Fibroblast of the aortic adventitia (primary cell): ENCODE measurements around the gene CSMD2. TPM values are rescaled to one million over a fixed set of nuclear protein-coding genes. Genes with fewer than 3 reads are reported as not detected.

Experiments used
- DNase-seq: peaks from one replicate; pipeline ENCODE4 v3.0.0-alpha.2; 2010; ENCODE audit warnings: low read depth
- H3K4me3 ChIP-seq: 2 replicates; pipeline ENCODE4 v1.5.1; 2011; ENCODE audit warnings: low read depth, mild to moderate bottlenecking, control low read depth, low read length, moderate library complexity
- total RNA-seq: library from RNA; depleted of rRNA; stranded (reverse); fragments of >200 nt; gene quantifications from 2 replicates; pipeline ENCODE4 v1.2.3, GENCODE V29; 2012; ENCODE audit warnings: low replicate concordance
- TF ChIP-seq, protein P1 (sequence below): IDR thresholded peaks from 2 replicates; pipeline ENCODE4 v1.5.1; 2011; ENCODE audit warnings: mild to moderate bottlenecking, low read length, control low read depth, inconsistent platforms; ENCODE audit not compliant: insufficient read depth

CSMD2 gene
- total RNA-seq, 1 donor, result 6.6 TPM

DNA sequence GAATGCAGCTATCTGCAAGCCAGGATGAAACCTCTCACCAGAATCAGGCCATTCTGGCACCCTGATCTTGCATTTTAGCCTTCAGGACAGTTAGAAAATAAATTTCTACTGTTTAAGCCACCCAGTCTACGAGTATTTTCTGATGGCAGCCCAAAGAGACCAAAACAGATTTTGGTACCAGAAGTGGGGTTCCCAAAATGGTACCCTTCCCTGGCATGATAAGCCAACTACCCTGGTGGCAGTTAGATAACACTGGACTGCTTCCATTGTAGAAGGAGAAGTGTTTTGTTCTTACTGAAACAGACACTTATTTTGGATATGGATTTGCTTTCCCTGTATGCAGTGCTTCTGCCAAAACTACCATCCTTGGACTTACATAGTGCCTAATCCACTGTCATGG is 115.0 kb downstream of the CSMD2 start:
- DNase-seq, result no peak
- H3K4me3 ChIP-seq, result no peak overlapping the region
- TF ChIP-seq, protein P1, sequence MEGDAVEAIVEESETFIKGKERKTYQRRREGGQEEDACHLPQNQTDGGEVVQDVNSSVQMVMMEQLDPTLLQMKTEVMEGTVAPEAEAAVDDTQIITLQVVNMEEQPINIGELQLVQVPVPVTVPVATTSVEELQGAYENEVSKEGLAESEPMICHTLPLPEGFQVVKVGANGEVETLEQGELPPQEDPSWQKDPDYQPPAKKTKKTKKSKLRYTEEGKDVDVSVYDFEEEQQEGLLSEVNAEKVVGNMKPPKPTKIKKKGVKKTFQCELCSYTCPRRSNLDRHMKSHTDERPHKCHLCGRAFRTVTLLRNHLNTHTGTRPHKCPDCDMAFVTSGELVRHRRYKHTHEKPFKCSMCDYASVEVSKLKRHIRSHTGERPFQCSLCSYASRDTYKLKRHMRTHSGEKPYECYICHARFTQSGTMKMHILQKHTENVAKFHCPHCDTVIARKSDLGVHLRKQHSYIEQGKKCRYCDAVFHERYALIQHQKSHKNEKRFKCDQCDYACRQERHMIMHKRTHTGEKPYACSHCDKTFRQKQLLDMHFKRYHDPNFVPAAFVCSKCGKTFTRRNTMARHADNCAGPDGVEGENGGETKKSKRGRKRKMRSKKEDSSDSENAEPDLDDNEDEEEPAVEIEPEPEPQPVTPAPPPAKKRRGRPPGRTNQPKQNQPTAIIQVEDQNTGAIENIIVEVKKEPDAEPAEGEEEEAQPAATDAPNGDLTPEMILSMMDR, result no peak

- DNase-seq, result no peak
- no peak overlapping the region for H3K4me3 ChIP-seq
- TF ChIP-seq, protein P1, result no peak
Measured at GRCh38 chr1:34049477-34049876, 115.6 kb downstream of the CSMD2 start.

DNA sequence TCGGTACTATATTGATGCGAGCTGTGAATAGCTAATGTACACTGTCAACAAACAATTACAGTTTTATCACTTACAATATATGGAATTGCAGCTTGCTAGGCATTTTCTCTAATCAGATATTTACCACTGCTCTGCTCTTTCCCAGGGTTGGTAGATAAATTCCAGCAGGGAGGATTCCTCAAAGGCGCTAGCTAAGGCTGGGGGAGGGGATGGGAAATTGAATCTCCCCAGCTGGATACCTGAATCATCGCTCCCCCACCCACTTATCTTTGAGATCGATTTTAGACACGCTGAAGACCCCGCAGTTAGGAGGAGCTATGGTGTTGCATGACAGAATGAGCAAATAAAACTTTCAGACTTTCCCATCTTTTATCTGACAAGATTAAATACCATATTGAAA is 127.2 kb downstream of the CSMD2 start:
- TF ChIP-seq, protein P1, result no peak
- H3K4me3 ChIP-seq, result no peak overlapping the region
- DNase-seq, result no peak

GRCh38 chr1:34037109-34037508 is 127.9 kb downstream of the CSMD2 start:
- DNase-seq, result no peak
- TF ChIP-seq, protein P1, result no peak
- no peak overlapping the region for H3K4me3 ChIP-seq

DNA sequence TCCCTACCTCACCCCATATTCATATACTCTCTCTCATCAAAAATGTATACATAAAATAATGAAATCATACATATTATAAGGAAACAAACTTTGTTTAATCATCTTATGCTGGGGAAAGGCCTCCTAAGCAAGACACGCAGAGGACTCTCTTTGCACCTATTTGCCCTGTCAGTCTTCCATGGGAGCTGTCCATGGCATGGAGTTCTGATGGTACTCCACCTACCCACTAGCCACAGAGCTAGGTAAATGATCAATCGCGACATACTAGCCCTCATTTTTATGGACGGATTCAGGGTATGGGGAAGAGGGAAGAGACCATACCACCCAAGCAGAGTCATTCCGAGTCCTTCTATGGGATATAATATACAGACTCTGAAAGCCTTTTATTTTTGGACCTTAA is 131.0 kb downstream of the CSMD2 start:
- TF ChIP-seq, protein P1, result no peak
- no peak for DNase-seq
- H3K4me3 ChIP-seq, result no peak overlapping the region

DNA sequence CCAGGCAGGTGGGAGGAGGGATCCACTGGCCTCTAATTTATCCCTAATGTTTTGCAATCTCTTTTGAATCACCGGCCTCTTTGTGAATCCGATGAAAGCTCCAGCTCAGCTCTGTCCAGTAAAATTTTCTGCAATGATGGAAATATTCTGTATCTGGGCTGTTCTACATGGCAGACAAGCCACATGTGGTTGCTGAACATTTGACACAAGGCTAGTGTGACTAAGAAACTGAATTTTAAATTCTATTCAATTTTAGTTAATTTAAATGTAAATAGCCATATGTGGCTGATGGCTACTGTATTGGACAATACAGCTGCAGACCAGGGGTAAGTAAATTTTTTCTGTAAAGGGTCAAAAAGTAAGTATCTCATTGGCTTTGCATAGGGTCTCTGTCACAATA is 135.1 kb downstream of the CSMD2 start:
- TF ChIP-seq, protein P1, result no peak
- no peak for DNase-seq

GRCh38 chr1:34029515-34029914 is 135.5 kb downstream of the CSMD2 start:
- no peak for DNase-seq
- no peak overlapping the region for H3K4me3 ChIP-seq
- TF ChIP-seq, protein P1, result no peak

More for the DNA sequence above, 135.1 kb downstream of the CSMD2 start:
- no peak overlapping the region for H3K4me3 ChIP-seq
